Adrenal gland (tissue), 5 donors: ENCODE data around the gene ETV3.

Experiments used
- POLR2A ChIP-seq, 2 donors: fragments of 450-650 bp; IDR thresholded peaks; one replicate each; pipeline ENCODE4 v1.6.1; 2017; ENCODE audit warnings: antibody characterized with exemption in 2 of 2, mild to moderate bottlenecking in 2 of 2, moderate library complexity in 1 of 2
- TF ChIP-seq, protein P1 (sequence below), 6 experiments: fragments of 450-650 bp in 4 of 6; fragments of 200-600 bp in 2 of 6; sonication (generic) in 1 of 6; IDR thresholded peaks; 1 replicate in 5 of 6; 2 replicates in 1 of 6; pipeline versions ENCODE4 v1.5.1 to v1.8.0; 2016 to 2021; ENCODE audit warnings: antibody characterized with exemption in 6 of 6, mild to moderate bottlenecking in 2 of 6, moderate library complexity in 1 of 6
- donor health status: DM: no; HTN: no; CAD: no.

DNA sequence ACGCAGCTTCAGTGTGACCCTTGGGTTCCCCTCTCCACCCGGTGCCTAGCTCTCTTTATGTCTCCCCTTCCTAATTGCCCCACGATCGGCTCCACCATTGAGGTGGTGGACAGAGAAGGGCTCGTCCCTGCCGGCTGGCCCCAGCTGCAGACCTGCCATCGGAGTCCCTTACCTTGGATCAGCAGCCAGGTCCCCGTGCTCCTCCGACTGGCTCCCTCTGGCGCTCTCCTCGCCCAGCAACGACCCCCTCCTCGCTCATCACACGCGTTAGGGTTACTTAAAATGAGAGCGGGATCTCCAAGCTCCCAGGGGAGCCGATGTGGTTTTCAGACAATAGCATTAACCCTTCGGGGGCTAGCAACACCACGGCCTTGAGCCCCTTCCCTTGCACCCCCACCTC lies 30.5 kb downstream of the ETV3 start:
- TF ChIP-seq, protein P1, sequence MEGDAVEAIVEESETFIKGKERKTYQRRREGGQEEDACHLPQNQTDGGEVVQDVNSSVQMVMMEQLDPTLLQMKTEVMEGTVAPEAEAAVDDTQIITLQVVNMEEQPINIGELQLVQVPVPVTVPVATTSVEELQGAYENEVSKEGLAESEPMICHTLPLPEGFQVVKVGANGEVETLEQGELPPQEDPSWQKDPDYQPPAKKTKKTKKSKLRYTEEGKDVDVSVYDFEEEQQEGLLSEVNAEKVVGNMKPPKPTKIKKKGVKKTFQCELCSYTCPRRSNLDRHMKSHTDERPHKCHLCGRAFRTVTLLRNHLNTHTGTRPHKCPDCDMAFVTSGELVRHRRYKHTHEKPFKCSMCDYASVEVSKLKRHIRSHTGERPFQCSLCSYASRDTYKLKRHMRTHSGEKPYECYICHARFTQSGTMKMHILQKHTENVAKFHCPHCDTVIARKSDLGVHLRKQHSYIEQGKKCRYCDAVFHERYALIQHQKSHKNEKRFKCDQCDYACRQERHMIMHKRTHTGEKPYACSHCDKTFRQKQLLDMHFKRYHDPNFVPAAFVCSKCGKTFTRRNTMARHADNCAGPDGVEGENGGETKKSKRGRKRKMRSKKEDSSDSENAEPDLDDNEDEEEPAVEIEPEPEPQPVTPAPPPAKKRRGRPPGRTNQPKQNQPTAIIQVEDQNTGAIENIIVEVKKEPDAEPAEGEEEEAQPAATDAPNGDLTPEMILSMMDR (IDR thresholded peaks at IDR 0.05), result no peak
- TF ChIP-seq POLR2A (IDR thresholded peaks at IDR 0.05), result no peak
